Dendritic cell treated with granulocyte-macrophage colony-stimulating factor and Interleukin-4, amounts not matched to agents 40 ng/mL and 50 ng/mL, for 4 days (primary cell): ENCODE data around the gene SAMD14.

Experiments
- H3K27ac Mint-ChIP-seq: one replicate; pipeline ENCODE4 v1.8.0; 2022; ENCODE audit warnings: mild to moderate bottlenecking, mixed read lengths
- H3K27me3 Mint-ChIP-seq: one replicate; pipeline ENCODE4 v1.8.0; 2022; ENCODE audit warnings: mild to moderate bottlenecking, mixed read lengths
- H3K36me3 Mint-ChIP-seq: one replicate; pipeline ENCODE4 v1.8.0; 2022; ENCODE audit warnings: low read depth, mixed read lengths
- H3K4me1 Mint-ChIP-seq: one replicate; pipeline ENCODE4 v1.8.0; 2022; ENCODE audit warnings: low read depth, mixed read lengths
- H3K4me3 Mint-ChIP-seq: one replicate; pipeline ENCODE4 v1.8.0; 2022; ENCODE audit warnings: mild to moderate bottlenecking, moderate library complexity, mixed read lengths
- H3K9me3 Mint-ChIP-seq: one replicate; pipeline ENCODE4 v1.8.0; 2022; ENCODE audit warnings: mixed read lengths
- intact Hi-C: fragments of 100-400 bp; cut with micrococcal nuclease; formaldehyde crosslinking; loops from one replicate; pipeline ENCODE4 v1.15.0; 2022

SAMD14 gene

GRCh38 chr17:50112694-50113093, 17.3 kb downstream of the SAMD14 start:
- Mint-ChIP-seq H3K27ac (no peak overlapping the region), H3K4me3 (no peak overlapping the region), H3K9me3 (no peaks in the 10 kb centered on the region), H3K27me3 (peaks cover 48% of the 10 kb centered on the region), H3K4me1 (peaks cover 29% of the 10 kb centered on the region), H3K36me3 (peaks cover 36% of the 10 kb centered on the region)
- intact Hi-C loops, result no loop called here

- H3K36me3 Mint-ChIP-seq, result peaks cover 44% of the 10 kb centered on the region
- peaks cover 42% of the 10 kb centered on the region for H3K27me3 Mint-ChIP-seq
- no peak overlapping the region for H3K27ac Mint-ChIP-seq
- no peaks in the 10 kb centered on the region for H3K9me3 Mint-ChIP-seq
- peaks cover 24% of the 10 kb centered on the region for H3K4me1 Mint-ChIP-seq
- no peak overlapping the region for H3K4me3 Mint-ChIP-seq
- intact Hi-C loops, result no loop called here
Observed at GRCh38 chr17:50111673-50112655, 18.0 kb downstream of the SAMD14 start.

GRCh38 chr17:50110591-50111349, 19.2 kb downstream of the SAMD14 start:
- Mint-ChIP-seq H3K4me3 (no peak overlapping the region), H3K27ac (no peak overlapping the region), H3K4me1 (peaks cover 21% of the 10 kb centered on the region), H3K36me3 (peaks cover 53% of the 10 kb centered on the region), H3K9me3 (no peaks in the 10 kb centered on the region), H3K27me3 (peaks cover 30% of the 10 kb centered on the region)
- intact Hi-C loops, result no loop called here

- H3K4me1 Mint-ChIP-seq, result peaks cover 16% of the 10 kb centered on the region
- intact Hi-C loops, result no loop called here
- no peak overlapping the region for H3K4me3 Mint-ChIP-seq
- no peaks in the 10 kb centered on the region for H3K9me3 Mint-ChIP-seq
- H3K27me3 Mint-ChIP-seq, result peaks cover 20% of the 10 kb centered on the region
- peaks cover 63% of the 10 kb centered on the region for H3K36me3 Mint-ChIP-seq
- H3K27ac Mint-ChIP-seq, result no peak overlapping the region
Observed at GRCh38 chr17:50109785-50110184, 20.2 kb downstream of the SAMD14 start.

- intact Hi-C loops, result no loop called here
- H3K27ac Mint-ChIP-seq, result no peak overlapping the region
- H3K9me3 Mint-ChIP-seq, result no peaks in the 10 kb centered on the region
- no peak overlapping the region for H3K4me3 Mint-ChIP-seq
- H3K4me1 Mint-ChIP-seq, result peaks cover 13% of the 10 kb centered on the region
- peaks cover 15% of the 10 kb centered on the region for H3K27me3 Mint-ChIP-seq
- H3K36me3 Mint-ChIP-seq, result peaks cover 66% of the 10 kb centered on the region
Observed at GRCh38 chr17:50109207-50109606, 20.8 kb downstream of the SAMD14 start.

GRCh38 chr17:50108556-50108955, 21.4 kb downstream of the SAMD14 start:
- intact Hi-C loops, result no loop called here
- Mint-ChIP-seq H3K9me3 (no peaks in the 10 kb centered on the region), H3K4me3 (no peak overlapping the region), H3K4me1 (peaks cover 8% of the 10 kb centered on the region), H3K36me3 (peaks cover 66% of the 10 kb centered on the region), H3K27ac (no peak overlapping the region), H3K27me3 (peaks cover 9% of the 10 kb centered on the region)

- intact Hi-C loops, result no loop called here
- H3K27ac Mint-ChIP-seq, result no peak overlapping the region
- peaks cover 6% of the 10 kb centered on the region for H3K4me1 Mint-ChIP-seq
- no peak overlapping the region for H3K4me3 Mint-ChIP-seq
- H3K36me3 Mint-ChIP-seq, result peaks cover 66% of the 10 kb centered on the region
- peaks cover 2% of the 10 kb centered on the region for H3K27me3 Mint-ChIP-seq
- H3K9me3 Mint-ChIP-seq, result no peaks in the 10 kb centered on the region
Observed at GRCh38 chr17:50107790-50108414, 22.1 kb downstream of the SAMD14 start.

GRCh38 chr17:50106393-50107131, 23.4 kb downstream of the SAMD14 start:
- no peaks in the 10 kb centered on the region for H3K27me3 Mint-ChIP-seq
- intact Hi-C loops, result no loop called here
- H3K27ac Mint-ChIP-seq, result no peak overlapping the region
- H3K4me1 Mint-ChIP-seq, result no peaks in the 10 kb centered on the region
- peaks cover 72% of the 10 kb centered on the region for H3K36me3 Mint-ChIP-seq
- H3K9me3 Mint-ChIP-seq, result no peaks in the 10 kb centered on the region
- no peak overlapping the region for H3K4me3 Mint-ChIP-seq

- no peaks in the 10 kb centered on the region for H3K27me3 Mint-ChIP-seq
- no peak overlapping the region for H3K27ac Mint-ChIP-seq
- no peak overlapping the region for H3K4me3 Mint-ChIP-seq
- H3K9me3 Mint-ChIP-seq, result no peaks in the 10 kb centered on the region
- H3K4me1 Mint-ChIP-seq, result no peaks in the 10 kb centered on the region
- intact Hi-C loops, result no loop called here
- peaks cover 74% of the 10 kb centered on the region for H3K36me3 Mint-ChIP-seq
Observed at GRCh38 chr17:50105811-50106210, 24.1 kb downstream of the SAMD14 start.

- H3K9me3 Mint-ChIP-seq, result no peaks in the 10 kb centered on the region
- no peaks in the 10 kb centered on the region for H3K27me3 Mint-ChIP-seq
- no peak overlapping the region for H3K4me3 Mint-ChIP-seq
- H3K4me1 Mint-ChIP-seq, result peaks cover under 1% of the 10 kb centered on the region
- H3K27ac Mint-ChIP-seq, result no peak overlapping the region
- intact Hi-C loops, result no loop called here
- H3K36me3 Mint-ChIP-seq, result peaks cover 74% of the 10 kb centered on the region
Observed at GRCh38 chr17:50103941-50104340, 26.0 kb downstream of the SAMD14 start.

- H3K27me3 Mint-ChIP-seq, result no peaks in the 10 kb centered on the region
- H3K4me3 Mint-ChIP-seq, result no peak overlapping the region
- H3K36me3 Mint-ChIP-seq, result peaks cover 74% of the 10 kb centered on the region
- H3K9me3 Mint-ChIP-seq, result no peaks in the 10 kb centered on the region
- H3K27ac Mint-ChIP-seq, result no peak overlapping the region
- intact Hi-C loops, result no loop called here
- peaks cover 5% of the 10 kb centered on the region for H3K4me1 Mint-ChIP-seq
Observed at GRCh38 chr17:50103252-50103651, 26.7 kb downstream of the SAMD14 start.

- intact Hi-C loops, result no loop called here
- H3K27ac Mint-ChIP-seq, result no peak overlapping the region
Observed at GRCh38 chr17:50102164-50102991, 27.6 kb downstream of the SAMD14 start.

More at GRCh38 chr17:50102164-50102991, 27.6 kb downstream of the SAMD14 start:
- Mint-ChIP-seq H3K9me3 (no peaks in the 10 kb centered on the region), H3K36me3 (peaks cover 70% of the 10 kb centered on the region), H3K4me3 (no peak overlapping the region), H3K27me3 (no peaks in the 10 kb centered on the region), H3K4me1 (peaks cover 10% of the 10 kb centered on the region)
